GM10248 (cell line): ENCODE results near the gene IER2.
"Not testable (repeated sequence)": the region's sequence is repeated elsewhere in the genome, so short reads cannot be mapped to it uniquely, and the experiment has no call there.

Source experiments
- CTCF ChIA-PET: fragments of 300-600 bp; sonication (Branson Sonifier 250); formaldehyde crosslinking; extraction: SDS; loops from one replicate; lab custom pipeline; 2021; ENCODE audit warnings: antibody characterized with exemption; lab: Yijun Ruan, JAX
- POLR2A ChIA-PET: fragments of 350-650 bp; sonication (Branson Sonifier 250); formaldehyde crosslinking; extraction: SDS; loops from one replicate; lab custom pipeline; 2020; ENCODE audit warnings: antibody characterized with exemption; lab: Yijun Ruan, JAX
- DNase-seq: peaks from one replicate; pipeline ENCODE4 v3.0.0; 2012; ENCODE audit errors: extremely low spot score
- CTCF ChIP-seq: IDR thresholded peaks from 2 replicates; pipeline ENCODE4 v1.5.1; 2012; ENCODE audit warnings: mild to moderate bottlenecking, low read depth; ENCODE audit errors: extremely low read depth, missing control alignments, control extremely low read depth

IER2 gene

GRCh38 chr19:13137290-13137794 lies 12.9 kb upstream of the IER2 start:
- TF ChIP-seq CTCF = no peak
- ChIA-PET CTCF (interaction anchor here (1.3 kb wide), 1 partner anchor 9 kb away, joined by 4 read pairs; no protein-coding TSS in a partner anchor), POLR2A (no interaction called here)
- DNase-seq = no peak

GRCh38 chr19:13138171-13138915 lies 11.9 kb upstream of the IER2 start:
- CTCF ChIA-PET = no interaction called here
- TF ChIP-seq CTCF = no peak
- DNase-seq = no peak
- POLR2A ChIA-PET = interaction anchor here (0.5 kb wide), 1 partner anchor 19 kb away, joined by 4 read pairs; no protein-coding TSS in a partner anchor

- CTCF ChIA-PET = no interaction called here
- TF ChIP-seq CTCF = no peak
- POLR2A ChIA-PET = interaction anchor here (0.5 kb wide), 1 partner anchor 19 kb away, joined by 4 read pairs; no protein-coding TSS in a partner anchor
- DNase-seq = no peak
These were observed 11.4 kb upstream of the IER2 start for GRCh38 chr19:13138916-13139198.

GRCh38 chr19:13139633-13140311 lies 10.4 kb upstream of the IER2 start:
- TF ChIP-seq CTCF = no peak
- POLR2A ChIA-PET = no interaction called here
- no peak for DNase-seq
- CTCF ChIA-PET = no interaction called here

GRCh38 chr19:13146763-13147563 lies 3.2 kb upstream of the IER2 start:
- ChIA-PET POLR2A (interaction anchor here (0.6 kb wide), 1 partner anchor 29 kb away, joined by 3 read pairs; the partner anchor contains the start of gene NACC1), CTCF (no interaction called here)

GRCh38 chr19:13149173-13149627 lies 1.0 kb upstream of the IER2 start:
- CTCF ChIA-PET = interaction anchor here (1.1 to 2.1 kb wide), 2 partner anchors 21 to 26 kb away, joined by 3 to 9 read pairs; no protein-coding TSS in a partner anchor
- POLR2A ChIA-PET, DNase-seq: not testable (repeated sequence)

More at GRCh38 chr19:13146763-13147563, 3.2 kb upstream of the IER2 start:
- no peak for TF ChIP-seq CTCF
- no peak for DNase-seq
